ENCODE data around the gene CHST15.

DNA sequence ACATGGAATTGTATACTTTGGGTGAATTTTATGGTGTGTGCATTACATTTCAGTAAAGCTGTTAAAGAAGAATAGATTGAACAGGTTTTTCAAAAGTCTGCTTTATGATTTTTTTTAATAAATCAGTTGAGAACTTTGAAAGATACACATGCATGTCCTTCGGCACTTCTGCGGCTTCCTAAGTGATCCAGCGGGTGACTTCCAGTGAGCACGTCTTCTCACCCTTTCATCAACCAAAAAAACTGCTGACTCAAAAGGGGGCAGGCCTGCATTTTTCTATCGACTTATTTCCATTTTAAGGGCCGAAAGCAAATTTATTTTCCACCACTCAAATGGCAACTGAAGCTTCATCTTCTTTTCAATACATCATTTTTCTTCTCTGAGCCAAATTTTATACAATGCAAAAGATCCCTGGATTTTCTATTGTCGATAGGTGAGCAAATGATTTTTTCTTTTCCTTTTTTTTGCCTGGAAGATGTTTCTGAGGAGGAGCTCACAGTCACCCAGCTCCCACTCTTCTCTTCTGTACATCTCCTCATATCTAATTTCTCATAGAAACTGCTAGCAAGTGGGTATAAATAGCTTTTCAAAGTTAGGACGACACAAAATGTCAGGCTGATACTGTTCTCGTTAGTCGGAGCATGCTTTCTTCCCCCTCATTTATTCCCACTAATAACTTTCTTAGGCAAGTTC is 10.2 kb downstream of the CHST15 start:
- TF ChIP-seq POLR2A (IDR thresholded peaks at IDR 0.05) (no peak), POLR2AphosphoS5 (IDR thresholded peaks at IDR 0.05) (no peak)

Data from sigmoid colon (tissue), 4 donors.